HEK293T (cell line): ENCODE measurements around the gene NBPF19.
"Not testable (repeated sequence)": the region's sequence is repeated elsewhere in the genome, so short reads cannot be mapped to it uniquely, and the experiment has no call there.

Source experiments
- CTCF ChIA-PET: fragments of 350-600 bp; formaldehyde crosslinking; extraction: SDS; loops from one replicate; lab custom pipeline; 2021; ENCODE audit warnings: antibody characterized with exemption, inconsistent platforms; lab: Yijun Ruan, JAX
- POLR2A ChIA-PET: fragments of 350-600 bp; formaldehyde crosslinking; extraction: SDS; loops from one replicate; lab custom pipeline; 2020; ENCODE audit warnings: antibody characterized with exemption, inconsistent platforms; lab: Yijun Ruan, JAX
- DNase-seq: peaks from one replicate; pipeline ENCODE4 v3.0.0; 2012; ENCODE audit warnings: mixed read lengths; ENCODE audit errors: extremely low spot score
- PKNOX1 ChIP-seq: fragments of 450-650 bp; IDR thresholded peaks from 2 replicates; pipeline ENCODE4 v1.6.1; 2016

NBPF19 gene

DNA sequence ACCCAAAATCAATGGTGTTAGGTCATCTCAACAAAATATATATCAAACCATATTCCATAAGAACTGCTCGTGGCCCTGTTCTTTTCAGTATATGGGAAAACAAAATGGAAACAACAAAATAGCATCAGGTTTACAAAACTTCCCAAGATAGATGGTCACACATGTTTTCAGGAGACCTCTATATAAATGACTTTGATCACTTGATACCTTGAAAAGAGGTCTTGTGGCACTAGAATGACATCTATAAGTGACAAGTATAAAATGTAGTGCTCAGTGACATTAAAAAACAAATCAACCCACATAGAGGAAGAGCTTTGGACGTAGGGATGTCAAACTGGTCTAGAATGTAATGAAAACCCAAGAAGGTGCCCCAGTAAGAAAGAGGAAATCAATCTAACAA lies at the start of gene NBPF19:
NBPF19 (plus strand) TSS at position 301 of the 400 bp plus-strand sequence. CDS start 888 bp downstream, outside the sequence.
- POLR2A ChIA-PET, DNase-seq, CTCF ChIA-PET: not testable (repeated sequence)

GRCh38 chr1:149428317-149428716 lies 46.5 kb upstream of the NBPF19 start:
- CTCF ChIA-PET, DNase-seq: not testable (repeated sequence)

DNA sequence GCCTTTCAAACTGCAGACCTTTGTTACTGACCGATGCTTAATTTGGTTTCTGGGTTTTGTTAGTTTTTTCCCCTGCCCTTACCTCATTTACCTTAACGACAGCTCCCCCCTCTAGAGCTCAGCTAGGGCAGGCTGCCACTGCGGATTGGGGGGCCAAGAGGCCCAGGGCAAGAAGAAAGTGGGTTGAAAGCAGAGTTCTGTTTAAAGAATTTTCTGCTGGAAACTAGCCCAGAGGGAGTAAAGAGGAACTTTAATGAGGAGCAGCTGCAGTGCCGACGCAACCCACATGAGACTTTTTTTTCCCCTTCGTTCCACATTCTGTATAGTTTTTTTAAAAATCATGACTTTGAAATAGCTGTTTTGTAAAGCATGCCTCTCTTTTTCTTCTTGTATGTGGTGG lies 29.4 kb upstream of the NBPF19 start:
- POLR2A ChIA-PET, DNase-seq, CTCF ChIA-PET: not testable (repeated sequence)

More at GRCh38 chr1:149428317-149428716, 46.5 kb upstream of the NBPF19 start:
- POLR2A ChIA-PET = not testable (repeated sequence)

DNA sequence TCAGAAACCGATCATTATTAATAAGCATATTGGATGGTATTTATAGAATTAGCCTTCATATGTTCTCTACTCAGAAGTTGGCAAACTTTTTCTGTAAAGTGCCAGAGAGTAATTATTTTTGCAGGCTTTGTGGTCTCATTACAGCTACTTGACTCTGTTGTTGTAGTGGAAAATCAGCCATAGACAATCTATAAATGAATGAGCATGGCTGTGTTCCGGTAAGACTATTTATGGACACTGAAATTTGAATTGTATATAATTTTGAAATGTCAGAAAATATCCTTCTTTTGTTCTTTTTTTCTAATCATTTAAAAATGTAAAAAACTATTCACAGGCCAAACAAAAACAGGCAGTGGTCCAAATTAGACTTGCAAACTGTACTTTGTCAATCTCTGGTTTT lies 22.6 kb upstream of the NBPF19 start:
- DNase-seq, CTCF ChIA-PET, POLR2A ChIA-PET: not testable (repeated sequence)

DNA sequence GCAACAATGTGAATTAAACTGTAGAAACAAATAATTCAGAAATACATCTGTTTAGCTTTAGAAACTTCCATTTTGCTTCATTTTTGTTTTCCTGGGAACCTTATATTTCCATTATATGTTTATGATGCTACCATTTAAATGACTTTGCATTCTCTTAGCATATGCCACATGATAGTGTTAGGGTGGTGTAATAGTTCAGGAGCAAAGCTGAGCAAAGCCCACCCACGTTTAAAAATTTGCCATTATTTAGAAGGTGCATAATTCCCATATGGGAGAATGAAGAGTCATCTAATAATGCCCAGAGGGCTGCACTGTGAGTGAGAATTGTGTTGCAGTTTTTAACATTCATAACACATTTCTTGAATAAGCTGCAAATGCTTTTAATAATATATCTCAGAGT lies 22.2 kb upstream of the NBPF19 start:
- CTCF ChIA-PET = not testable (repeated sequence)

DNA sequence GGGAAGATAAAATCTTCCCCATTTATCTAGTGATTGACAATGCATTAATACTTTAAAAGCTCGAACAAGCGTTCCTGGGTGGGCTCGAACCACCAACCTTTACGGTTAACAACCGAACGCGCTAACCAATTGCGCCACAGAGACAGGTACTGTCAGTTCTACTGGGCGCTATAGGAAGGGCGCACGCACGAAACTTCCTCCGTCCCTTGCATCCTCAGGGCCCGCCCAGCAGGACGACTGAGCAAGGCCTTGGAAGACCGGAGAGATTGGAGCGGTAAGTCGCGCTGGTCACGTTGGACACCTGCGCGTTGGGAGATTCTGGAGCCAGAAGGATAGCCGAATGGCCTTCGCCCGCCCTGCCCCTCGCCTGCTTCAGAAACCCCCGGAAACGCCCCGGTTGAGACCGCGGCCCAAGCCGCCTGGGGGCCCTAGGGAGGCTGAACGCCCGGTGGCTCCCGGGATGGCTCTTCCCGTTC lies 83.5 kb downstream of the NBPF19 start:
- CTCF ChIA-PET, POLR2A ChIA-PET, DNase-seq: not testable (repeated sequence)
- peak; percentile 42; the same call in 1 of the 2 replicates for TF ChIP-seq PKNOX1

More for the DNA sequence above, 22.2 kb upstream of the NBPF19 start:
- DNase-seq, POLR2A ChIA-PET: not testable (repeated sequence)

- POLR2A ChIA-PET, CTCF ChIA-PET, DNase-seq: not testable (repeated sequence)
Observed at GRCh38 chr1:149561806-149562205, 87.0 kb downstream of the NBPF19 start.

DNA sequence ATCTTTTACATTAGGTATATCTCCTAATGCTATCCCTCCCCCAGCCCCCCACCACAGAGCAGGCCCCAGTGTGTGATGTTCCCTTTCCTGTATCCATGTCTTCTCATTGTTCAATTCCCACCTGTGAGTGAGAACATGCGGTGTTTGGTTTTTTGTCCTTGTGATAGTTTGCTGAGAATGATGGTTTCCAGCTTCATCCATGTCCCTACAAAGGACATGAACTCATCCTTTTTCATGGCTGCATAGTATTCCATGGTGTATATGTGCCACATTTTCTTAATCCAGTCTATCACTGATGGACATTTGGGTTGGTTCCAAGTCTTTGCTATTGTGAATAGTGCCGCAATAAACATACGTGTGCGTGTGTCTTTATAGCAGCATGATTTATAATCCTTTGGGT lies 90.6 kb downstream of the NBPF19 start:
- DNase-seq, CTCF ChIA-PET, POLR2A ChIA-PET: not testable (repeated sequence)

DNA sequence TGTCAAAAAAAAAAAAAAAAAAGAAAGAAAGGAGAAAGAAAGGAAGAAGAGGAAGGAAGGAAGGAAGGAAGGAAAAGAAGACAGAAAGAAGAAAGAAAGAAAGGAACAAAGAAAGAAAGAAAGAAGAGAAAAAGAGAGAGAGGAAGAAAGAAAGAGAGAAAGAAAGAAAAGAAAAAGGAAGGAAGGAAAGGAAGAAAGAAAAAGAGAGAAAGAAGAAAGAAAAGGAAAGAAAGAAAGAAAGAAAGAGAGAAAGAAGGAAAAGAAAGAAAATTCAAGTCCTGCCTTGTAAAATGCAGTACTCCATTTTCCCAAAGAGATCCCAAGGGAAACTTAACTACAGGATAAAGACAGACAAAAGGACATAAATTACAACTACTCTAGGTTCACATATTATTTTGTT lies 97.9 kb downstream of the NBPF19 start:
- POLR2A ChIA-PET, DNase-seq, CTCF ChIA-PET: not testable (repeated sequence)

DNA sequence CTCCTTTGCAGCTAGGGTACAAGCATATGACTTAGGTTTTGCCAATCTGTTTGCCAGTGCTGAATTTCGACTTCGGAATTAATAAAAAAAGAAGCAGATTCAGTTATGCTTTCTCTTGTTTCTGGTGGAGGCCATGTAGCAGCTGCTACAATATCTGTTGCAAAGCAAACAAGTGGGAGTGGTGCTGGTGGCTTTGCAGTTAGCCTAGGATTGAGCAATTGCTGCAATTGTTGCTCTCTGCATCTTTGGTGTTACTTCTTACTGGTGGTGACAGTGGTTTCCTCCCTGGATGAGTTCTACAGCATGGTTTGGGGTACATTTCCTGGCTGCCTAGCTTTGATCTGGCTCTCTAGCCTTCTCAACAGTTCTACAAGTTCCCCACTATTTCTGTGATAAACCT lies 110.7 kb downstream of the NBPF19 start:
- POLR2A ChIA-PET, DNase-seq, CTCF ChIA-PET: not testable (repeated sequence)
